Prostate gland (tissue), 2 donors: Measurements from ENCODE around the gene NIM1K. TPM values are rescaled to one million over a fixed set of nuclear protein-coding genes. Genes with fewer than 3 reads are reported as not detected.
A peak's percentile ranks its signal among the peaks of the same experiment; 100 is the strongest.

ENCODE experiments used
- DNase-seq: peaks from one replicate; pipeline ENCODE4 v3.0.0-alpha.2; 2019; ENCODE audit warnings: low spot score
- H3K27ac ChIP-seq, 2 donors: fragments of 200-600 bp; sonication (generic); 2 replicates each; pipeline ENCODE4 v1.5.1; 2017 to 2019
- H3K27me3 ChIP-seq: fragments of 200-600 bp; sonication (generic); replicated peaks from 2 replicates; pipeline ENCODE4 v1.5.1; 2019; ENCODE audit not compliant: insufficient read depth
- H3K36me3 ChIP-seq, 2 donors: fragments of 200-600 bp; sonication (generic); 1 replicate in 1 of 2; 2 replicates in 1 of 2; pipeline versions ENCODE4 v1.5.1 to v1.8.1; 2017 to 2019
- H3K4me1 ChIP-seq: fragments of 200-600 bp; sonication (generic); replicated peaks from 2 replicates; pipeline ENCODE4 v1.5.1; 2019
- H3K4me3 ChIP-seq, 2 donors: fragments of 200-600 bp; sonication (generic); 2 replicates each; pipeline ENCODE4 v1.5.1; 2017 to 2019
- H3K9me3 ChIP-seq: fragments of 200-600 bp; sonication (generic); 2 replicates; pipeline ENCODE4 v1.5.1; 2017
- CTCF ChIP-seq, 4 experiments: fragments of 200-600 bp in 2 of 4; fragments of 450-650 bp in 2 of 4; sonication (generic) in 2 of 4; IDR thresholded peaks; 1 replicate in 3 of 4; 2 replicates in 1 of 4; pipeline ENCODE4 v1.5.1; 2016 to 2019; ENCODE audit warnings: antibody characterized with exemption in 4 of 4, mild to moderate bottlenecking in 2 of 4, moderate library complexity in 2 of 4
- POLR2A ChIP-seq: fragments of 450-650 bp; IDR thresholded peaks from one replicate; pipeline ENCODE4 v1.6.1; 2016; ENCODE audit warnings: antibody characterized with exemption, mild to moderate bottlenecking
- POLR2AphosphoS5 ChIP-seq: sonication (generic); formaldehyde crosslinking; IDR thresholded peaks from one replicate; pipeline ENCODE4 v1.6.1; 2017; ENCODE audit warnings: antibody characterized with exemption
- WGBS: methylation state at CpG from one replicate; pipeline ENCODE4 v1.1.5; 2018; 5-methylcytosine and 5-hydroxymethylcytosine counted together
- intact Hi-C: fragments of 100-400 bp; cut with DNase I; formaldehyde crosslinking; loops from one replicate; pipeline ENCODE4 v1.14.2; 2022
- total RNA-seq, 2 donors: library from RNA; depleted of rRNA; stranded (reverse); fragments of >200 nt; gene quantifications; one replicate each; pipeline ENCODE4 v1.1.0, GENCODE V29; 2016

Gene NIM1K
- total RNA-seq, 2 donors from 2014 or later = 0.14 TPM; not detected in 1

- Histone ChIP-seq H3K36me3 (no peaks in the 10 kb centered on the region), H3K4me1 (no peaks in the 10 kb centered on the region), H3K27ac (no peak overlapping the region), H3K27me3 (no peaks in the 10 kb centered on the region), H3K4me3 (no peak overlapping the region), H3K9me3 (no peaks in the 10 kb centered on the region)
- no peak for DNase-seq
- intact Hi-C loops = no loop called here
- TF ChIP-seq POLR2AphosphoS5 (no peak), CTCF (IDR thresholded peaks at IDR 0.05) (no peak), POLR2A (no peak)
- WGBS = 83% methylated on average over 5 of the region's 5 CpGs
Measured at GRCh38 chr5:43202380-43202779, 10.4 kb downstream of the NIM1K start.

GRCh38 chr5:43203373-43203772 is 11.3 kb downstream of the NIM1K start:
- 54% methylated on average over 5 of the region's 5 CpGs for WGBS
- intact Hi-C loops = no loop called here

GRCh38 chr5:43204958-43205357 is 12.9 kb downstream of the NIM1K start:
- Histone ChIP-seq H3K27ac (no peak overlapping the region), H3K4me3 (no peak overlapping the region), H3K27me3 (no peaks in the 10 kb centered on the region), H3K36me3 (no peaks in the 10 kb centered on the region), H3K4me1 (peaks cover 5% of the 10 kb centered on the region), H3K9me3 (no peaks in the 10 kb centered on the region)
- 92% methylated on average over 2 of the region's 2 CpGs for WGBS
- intact Hi-C loops = no loop called here
- no peak for TF ChIP-seq CTCF (IDR thresholded peaks at IDR 0.05)
- no peak for TF ChIP-seq POLR2AphosphoS5
- TF ChIP-seq POLR2A = no peak
- no peak for DNase-seq

More at GRCh38 chr5:43203373-43203772, 11.3 kb downstream of the NIM1K start:
- DNase-seq = peak; percentile 33
- Histone ChIP-seq H3K36me3 (no peaks in the 10 kb centered on the region), H3K4me3 (no peak overlapping the region), H3K9me3 (no peaks in the 10 kb centered on the region), H3K27me3 (no peaks in the 10 kb centered on the region), H3K4me1 (no peaks in the 10 kb centered on the region), H3K27ac (no peak overlapping the region)
- TF ChIP-seq POLR2AphosphoS5 (peak; percentile 15), CTCF (IDR thresholded peaks at IDR 0.05) (no peak), POLR2A (no peak)

GRCh38 chr5:43207601-43208000 is 15.6 kb downstream of the NIM1K start:
- WGBS = 89% methylated on average over 4 of the region's 4 CpGs

GRCh38 chr5:43208658-43209057 is 16.6 kb downstream of the NIM1K start:
- H3K27ac ChIP-seq = no peak overlapping the region

More at GRCh38 chr5:43207601-43208000, 15.6 kb downstream of the NIM1K start:
- H3K4me3 ChIP-seq = no peak overlapping the region
- H3K27me3 ChIP-seq = no peaks in the 10 kb centered on the region
- no peak for DNase-seq
- H3K27ac ChIP-seq = no peak overlapping the region
- peaks cover 5% of the 10 kb centered on the region for H3K4me1 ChIP-seq
- intact Hi-C loops = no loop called here
- TF ChIP-seq POLR2A (no peak), POLR2AphosphoS5 (no peak)
- H3K36me3 ChIP-seq = no peaks in the 10 kb centered on the region
- no peaks in the 10 kb centered on the region for H3K9me3 ChIP-seq

More at GRCh38 chr5:43208658-43209057, 16.6 kb downstream of the NIM1K start:
- peaks cover 5% of the 10 kb centered on the region for H3K4me1 ChIP-seq
- no peak overlapping the region for H3K4me3 ChIP-seq
- no peaks in the 10 kb centered on the region for H3K36me3 ChIP-seq
- 0% methylated on average over 1 of the region's 1 CpG for WGBS
- no peaks in the 10 kb centered on the region for H3K9me3 ChIP-seq
- peak; percentile 24 for TF ChIP-seq POLR2AphosphoS5
- no peak for TF ChIP-seq CTCF (IDR thresholded peaks at IDR 0.05)
- H3K27me3 ChIP-seq = no peaks in the 10 kb centered on the region
- no peak for DNase-seq
- intact Hi-C loops = no loop called here
